Upper lobe of left lung (tissue), 6 donors: ENCODE results near the gene MLF2. TPM values are rescaled to one million over a fixed set of nuclear protein-coding genes. Genes with fewer than 3 reads are reported as not detected.

Experiments used
- ATAC-seq, 2 donors: fragments of 200-7000 bp; cut with Tn5 transposase; one replicate each; pipeline ENCODE4 v1.9.1; 2022; ENCODE audit warnings: mild to moderate bottlenecking in 2 of 2, moderate library complexity in 2 of 2; ENCODE audit not compliant: low FRiP score in 2 of 2
- DNase-seq, 2 donors: peaks; one replicate each; pipeline ENCODE4 v3.0.0-alpha.2; 2019 to 2020
- H3K27ac ChIP-seq, 4 donors: fragments of 200-600 bp; sonication (generic); one replicate each; pipeline ENCODE4 v1.5.1; 2016 to 2019
- H3K27me3 ChIP-seq, 4 donors: fragments of 200-600 bp; sonication (generic); one replicate each; pipeline ENCODE4 v1.5.1; 2017 to 2019
- H3K36me3 ChIP-seq, 4 donors: fragments of 200-600 bp; sonication (generic); one replicate each; pipeline ENCODE4 v1.5.1; 2016 to 2019
- H3K4me1 ChIP-seq, 4 donors: fragments of 200-600 bp; sonication (generic); one replicate each; pipeline ENCODE4 v1.5.1; 2018 to 2019
- H3K4me3 ChIP-seq, 4 donors: fragments of 200-600 bp; sonication (generic); one replicate each; pipeline ENCODE4 v1.5.1; 2017 to 2019; ENCODE audit warnings: mild to moderate bottlenecking in 2 of 4, moderate library complexity in 1 of 4
- H3K9me3 ChIP-seq, 4 donors: fragments of 200-600 bp; sonication (generic); one replicate each; pipeline ENCODE4 v1.5.1; 2018 to 2019
- EP300 ChIP-seq, 4 donors: sonication (generic); formaldehyde crosslinking; IDR thresholded peaks; one replicate each; pipeline ENCODE4 v1.5.1; 2017; ENCODE audit warnings: antibody characterized with exemption in 4 of 4, control low read depth in 2 of 4
- POLR2A ChIP-seq, 4 donors: fragments of 450-650 bp; IDR thresholded peaks; one replicate each; pipeline ENCODE4 v1.5.1; 2016 to 2017; ENCODE audit warnings: antibody characterized with exemption in 4 of 4, mild to moderate bottlenecking in 2 of 4
- POLR2AphosphoS5 ChIP-seq, 2 donors: sonication (generic); formaldehyde crosslinking; IDR thresholded peaks; one replicate each; pipeline ENCODE4 v1.5.1; 2017; ENCODE audit warnings: antibody characterized with exemption in 2 of 2
- WGBS, 2 donors: methylation state at CpG; one replicate each; pipeline ENCODE4 v1.1.5; 2017 to 2018; 5-methylcytosine and 5-hydroxymethylcytosine counted together
- total RNA-seq, 6 donors: library from RNA; depleted of rRNA in 4 of 6; stranded (reverse); fragments of >200 nt in 4 of 6; gene quantifications; one replicate each; pipeline versions ENCODE4 v1.1.0 to v1.2.1, GENCODE V29; 2016 to 2021
- TF ChIP-seq, protein P1 (sequence below), 6 experiments: fragments of 450-650 bp in 4 of 6; fragments of 200-600 bp in 2 of 6; sonication (generic) in 2 of 6; IDR thresholded peaks; one replicate each; pipeline ENCODE4 v1.5.1; 2016 to 2019; ENCODE audit warnings: antibody characterized with exemption in 6 of 6
- donor health status: DM: no; HTN: no; CAD: no; lungs with moderate emphysema.
- donor health status: DM: no; HTN: yes; CAD: no; lungs with severe emphysema.

MLF2 gene
- total RNA-seq, 6 donors from 2014 or later, result 136 to 221 (median 144) TPM

DNA sequence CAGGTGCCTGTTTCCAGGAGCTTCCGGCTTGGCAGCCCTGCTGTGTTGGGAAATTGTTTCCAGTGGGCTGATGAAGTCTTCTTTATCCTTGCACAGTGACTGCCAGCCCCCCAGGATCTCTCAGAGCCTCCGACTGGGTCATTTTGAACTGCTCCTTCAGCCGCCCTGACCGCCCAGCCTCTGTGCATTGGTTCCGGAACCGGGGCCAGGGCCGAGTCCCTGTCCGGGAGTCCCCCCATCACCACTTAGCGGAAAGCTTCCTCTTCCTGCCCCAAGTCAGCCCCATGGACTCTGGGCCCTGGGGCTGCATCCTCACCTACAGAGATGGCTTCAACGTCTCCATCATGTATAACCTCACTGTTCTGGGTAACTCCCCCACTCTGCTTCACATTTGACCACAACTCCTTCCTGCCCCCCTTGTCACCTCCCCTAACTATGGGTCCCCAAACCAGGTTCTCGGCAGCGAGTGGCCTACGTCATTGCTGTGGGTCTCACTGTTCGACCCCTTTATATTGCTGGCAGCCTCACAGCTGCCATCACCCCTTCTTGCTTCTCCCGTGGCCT, 21.6 kb upstream of the MLF2 start:
- WGBS, 2 donors, result 83 to 89% methylated on average over 13 to 15 of the region's 15 CpGs
- no peak for DNase-seq
- Histone ChIP-seq H3K27me3 (peaks cover 0 to 2% (median 0%) of the 10 kb centered on the region in 4 donors), H3K27ac (peak overlapping the region in 2 of 4 donors; percentile 56 to 73), H3K36me3 (peaks cover 0 to 17% (median 16%) of the 10 kb centered on the region in 4 donors), H3K4me3 (peak overlapping the region in 2 of 4 donors; percentile 32 to 38), H3K4me1 (peaks cover 26 to 52% (median 36%) of the 10 kb centered on the region in 4 donors), H3K9me3 (no peaks in the 10 kb centered on the region)
- TF ChIP-seq POLR2AphosphoS5 (IDR thresholded peaks at IDR 0.05) (no peak), EP300 (IDR thresholded peaks at IDR 0.05) (no peak), POLR2A (IDR thresholded peaks at IDR 0.05) (peak in 1 of 4 donors; percentile 41)
- no peak for ATAC-seq

DNA sequence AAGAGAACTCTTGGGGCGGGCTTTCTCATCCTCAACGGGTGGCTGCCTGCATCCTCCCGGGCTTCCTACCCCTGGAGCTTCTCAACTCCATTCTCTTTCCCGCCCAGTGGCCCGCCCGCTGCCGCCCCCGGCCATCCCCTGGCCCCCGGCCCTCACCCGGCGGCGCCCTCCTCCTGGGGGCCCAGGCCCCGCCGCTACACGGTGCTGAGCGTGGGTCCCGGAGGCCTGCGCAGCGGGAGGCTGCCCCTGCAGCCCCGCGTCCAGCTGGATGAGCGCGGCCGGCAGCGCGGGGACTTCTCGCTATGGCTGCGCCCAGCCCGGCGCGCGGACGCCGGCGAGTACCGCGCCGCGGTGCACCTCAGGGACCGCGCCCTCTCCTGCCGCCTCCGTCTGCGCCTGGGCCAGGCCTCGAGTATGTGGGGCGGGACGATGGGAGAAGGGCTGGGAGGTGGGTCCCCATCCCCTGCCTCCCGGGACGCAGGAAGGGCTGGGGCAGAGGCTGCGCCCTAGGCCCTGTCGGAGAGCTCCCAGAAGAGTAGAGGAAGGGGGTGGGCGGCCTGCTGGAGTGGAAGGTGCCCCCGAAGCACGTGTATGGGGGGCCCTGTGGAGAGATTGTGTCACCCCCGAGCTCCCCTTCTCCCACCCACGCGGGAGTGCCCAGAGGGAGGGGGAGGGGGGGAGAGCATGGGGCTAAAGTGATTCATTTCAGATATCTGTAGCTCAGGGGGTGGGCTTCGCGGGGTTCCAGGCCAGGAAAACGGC, 20.8 kb upstream of the MLF2 start:
- Histone ChIP-seq H3K4me1 (peaks cover 34 to 54% (median 42%) of the 10 kb centered on the region in 4 donors), H3K27ac (peak overlapping the region in 2 of 4 donors; percentile 56 to 73), H3K36me3 (peaks cover 0 to 21% (median 19%) of the 10 kb centered on the region in 4 donors), H3K27me3 (peaks cover 0 to 2% (median 0%) of the 10 kb centered on the region in 4 donors), H3K9me3 (no peaks in the 10 kb centered on the region), H3K4me3 (peak overlapping the region in 3 of 4 donors; percentile 17 to 38 (median 32))
- peak in 1 of 2 donors; percentile 80 for DNase-seq
- ATAC-seq, result no peak
- WGBS, 2 donors, result 41 to 53% methylated on average over 9 to 23 of the region's 60 CpGs
- TF ChIP-seq POLR2AphosphoS5 (IDR thresholded peaks at IDR 0.05) (no peak), EP300 (IDR thresholded peaks at IDR 0.05) (no peak)

DNA sequence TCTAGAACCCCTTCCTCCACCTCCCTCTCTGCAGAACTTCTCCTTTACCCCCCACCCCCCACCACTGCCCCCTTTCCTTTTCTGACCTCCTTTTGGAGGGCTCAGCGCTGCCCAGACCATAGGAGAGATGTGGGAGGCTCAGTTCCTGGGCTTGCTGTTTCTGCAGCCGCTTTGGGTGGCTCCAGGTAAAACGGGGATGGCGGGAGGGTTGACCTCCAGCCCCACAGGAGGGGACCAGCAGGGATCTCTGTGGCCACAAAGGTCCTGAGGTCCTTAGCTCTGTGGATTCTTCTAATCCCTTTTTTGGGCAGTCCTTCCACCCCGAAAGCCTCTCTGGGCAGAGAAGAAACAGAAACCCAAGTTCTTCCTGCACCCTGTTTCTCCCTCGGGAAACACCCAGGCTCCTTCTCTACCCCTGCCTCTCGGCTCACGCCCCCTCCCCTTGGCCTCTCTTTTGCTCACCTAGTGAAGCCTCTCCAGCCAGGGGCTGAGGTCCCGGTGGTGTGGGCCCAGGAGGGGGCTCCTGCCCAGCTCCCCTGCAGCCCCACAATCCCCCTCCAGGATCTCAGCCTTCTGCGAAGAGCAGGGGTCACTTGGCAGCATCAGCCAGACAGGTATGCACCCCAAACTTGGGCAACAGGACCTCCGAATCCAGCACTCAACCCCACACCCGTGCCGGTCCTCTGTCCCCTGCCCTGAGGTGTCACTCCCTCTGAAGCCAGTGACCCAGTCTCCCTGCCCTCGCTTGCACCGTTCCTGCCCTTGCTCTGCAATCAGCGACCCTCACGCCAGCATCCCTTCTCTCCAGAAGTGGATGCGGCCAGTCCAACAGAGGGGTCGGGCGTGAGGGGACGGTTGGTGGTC, 20.0 kb upstream of the MLF2 start:
- ATAC-seq, result no peak
- TF ChIP-seq EP300 (IDR thresholded peaks at IDR 0.05), result no peak
- TF ChIP-seq POLR2A (IDR thresholded peaks at IDR 0.05), result no peak
- Histone ChIP-seq H3K27ac (peak overlapping the region in 3 of 4 donors; percentile 56 to 73 (median 72)), H3K4me3 (peak overlapping the region in 3 of 4 donors; percentile 17 to 38 (median 32)), H3K27me3 (peaks cover 0 to 2% (median 0%) of the 10 kb centered on the region in 4 donors), H3K9me3 (no peaks in the 10 kb centered on the region), H3K4me1 (peaks cover 34 to 54% (median 42%) of the 10 kb centered on the region in 4 donors), H3K36me3 (peaks cover 0 to 21% (median 19%) of the 10 kb centered on the region in 4 donors)
- WGBS, 2 donors, result 72 to 80% methylated on average over 17 of the region's 21 CpGs
- no peak for DNase-seq

- Histone ChIP-seq H3K4me3 (peak within 1 kb of the TSS in 3 of 4 donors; percentile 17 to 38 (median 32)), H3K27me3 (peaks cover 0 to 2% (median 0%) of the 10 kb centered on the region in 4 donors), H3K27ac (peak within 1 kb of the TSS in 3 of 4 donors; percentile 56 to 73 (median 72)), H3K36me3 (peaks cover 0 to 21% (median 19%) of the 10 kb centered on the region in 4 donors), H3K9me3 (no peaks in the 10 kb centered on the region), H3K4me1 (peaks cover 40 to 60% (median 46%) of the 10 kb centered on the region in 4 donors)
- ATAC-seq (peak in 1 of 2 donors; percentile 8), DNase-seq (peak in 1 of 2 donors; percentile 77)
- WGBS, 2 donors, result 45 to 59% methylated on average over 9 to 15 of the region's 15 CpGs
- no peak for TF ChIP-seq POLR2AphosphoS5 (IDR thresholded peaks at IDR 0.05)
- TF ChIP-seq, protein P1, sequence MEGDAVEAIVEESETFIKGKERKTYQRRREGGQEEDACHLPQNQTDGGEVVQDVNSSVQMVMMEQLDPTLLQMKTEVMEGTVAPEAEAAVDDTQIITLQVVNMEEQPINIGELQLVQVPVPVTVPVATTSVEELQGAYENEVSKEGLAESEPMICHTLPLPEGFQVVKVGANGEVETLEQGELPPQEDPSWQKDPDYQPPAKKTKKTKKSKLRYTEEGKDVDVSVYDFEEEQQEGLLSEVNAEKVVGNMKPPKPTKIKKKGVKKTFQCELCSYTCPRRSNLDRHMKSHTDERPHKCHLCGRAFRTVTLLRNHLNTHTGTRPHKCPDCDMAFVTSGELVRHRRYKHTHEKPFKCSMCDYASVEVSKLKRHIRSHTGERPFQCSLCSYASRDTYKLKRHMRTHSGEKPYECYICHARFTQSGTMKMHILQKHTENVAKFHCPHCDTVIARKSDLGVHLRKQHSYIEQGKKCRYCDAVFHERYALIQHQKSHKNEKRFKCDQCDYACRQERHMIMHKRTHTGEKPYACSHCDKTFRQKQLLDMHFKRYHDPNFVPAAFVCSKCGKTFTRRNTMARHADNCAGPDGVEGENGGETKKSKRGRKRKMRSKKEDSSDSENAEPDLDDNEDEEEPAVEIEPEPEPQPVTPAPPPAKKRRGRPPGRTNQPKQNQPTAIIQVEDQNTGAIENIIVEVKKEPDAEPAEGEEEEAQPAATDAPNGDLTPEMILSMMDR (IDR thresholded peaks at IDR 0.05), result no peak
Observed at GRCh38 chr12:6772331-6772695, 19.4 kb upstream of the MLF2 start, which contains the start of gene LAG3. Gene LAG3 (plus strand): TSS chr12:6772520. CDS start chr12:6772853, 333 bp downstream.

- 70 to 75% methylated on average over 12 of the region's 12 CpGs for WGBS, 2 donors
- no peaks in the 10 kb centered on the region for H3K9me3 ChIP-seq
- peak overlapping the region in 2 of 4 donors; percentile 19 to 24 for H3K4me3 ChIP-seq
- DNase-seq (no peak), ATAC-seq (no peak)
- peaks cover 0 to 21% (median 19%) of the 10 kb centered on the region in 4 donors for H3K36me3 ChIP-seq
- TF ChIP-seq POLR2A (IDR thresholded peaks at IDR 0.05), result no peak
- TF ChIP-seq, protein P1 (IDR thresholded peaks at IDR 0.05), result peak in 1 of 6 experiments; percentile 5
- peak overlapping the region in 3 of 4 donors; percentile 56 to 73 (median 72) for H3K27ac ChIP-seq
- H3K27me3 ChIP-seq, result peaks cover 0 to 2% (median 0%) of the 10 kb centered on the region in 4 donors
- H3K4me1 ChIP-seq, result peaks cover 41 to 61% (median 47%) of the 10 kb centered on the region in 4 donors
Observed at GRCh38 chr12:6771509-6772330, 18.8 kb upstream of the MLF2 start.
